DMS153 (cell line): ENCODE results near the gene FASTKD2.

Source experiments
- DNase-seq: peaks from one replicate; lab custom pipeline; 2025; lab: John Stamatoyannopoulos, UW

The FASTKD2 gene

GRCh38 chr2:206837775-206838174 lies 72.4 kb downstream of the FASTKD2 start:
- DNase-seq: no peak

- no peak for DNase-seq
These were observed 73.3 kb downstream of the FASTKD2 start for GRCh38 chr2:206838690-206839089.

GRCh38 chr2:206840999-206841398 lies 75.6 kb downstream of the FASTKD2 start:
- no peak for DNase-seq
